IMR-90 (cell line): Measurements from ENCODE around the gene POMGNT1. TPM values are rescaled to one million over a fixed set of nuclear protein-coding genes. Genes with fewer than 3 reads are reported as not detected.

Experiments used
- ATAC-seq: fragments of 200-7000 bp; cut with Tn5 transposase; 2 replicates; pipeline ENCODE4 v1.9.1; 2020; ENCODE audit warnings: low read depth, mild to moderate bottlenecking, moderate library complexity
- BruUV-seq: library from RNA; stranded (reverse); fragments of 400-500 nt; replicated peaks from 2 replicates; lab custom pipeline; 2021; lab: Mats Ljungman, UMichigan
- CTCF ChIA-PET: fragments of 300-600 bp; formaldehyde crosslinking; extraction: SDS; loops from one replicate; lab custom pipeline; 2021; ENCODE audit warnings: antibody characterized with exemption; lab: Yijun Ruan, JAX
- POLR2A ChIA-PET: fragments of 300-600 bp; sonication (Branson Sonifier 250); formaldehyde crosslinking; loops from one replicate; lab custom pipeline; 2022; ENCODE audit warnings: antibody characterized with exemption; ENCODE audit not compliant: unreplicated experiment; lab: Charles Lee
- DNase-seq: peaks from one replicate; pipeline ENCODE4 v3.0.0; 2013
- H2AFZ ChIP-seq: replicated peaks from 2 replicates; pipeline ENCODE3; 2013; ENCODE audit warnings: low read length, mild to moderate bottlenecking; ENCODE audit not compliant: poor library complexity
- H2AK5ac ChIP-seq: 2 replicates; pipeline ENCODE4 v1.6.1; 2013; ENCODE audit warnings: low read depth, low read length, inconsistent platforms
- H2AK9ac ChIP-seq: replicated peaks from 2 replicates; pipeline ENCODE3; 2013; ENCODE audit warnings: mild to moderate bottlenecking, low read depth, low read length, moderate library complexity; ENCODE audit not compliant: poor library complexity
- H2BK120ac ChIP-seq: 2 replicates; pipeline ENCODE4 v1.6.1; 2013; ENCODE audit warnings: low read depth, low read length, inconsistent platforms
- H2BK15ac ChIP-seq: 3 replicates; pipeline ENCODE4 v1.6.1; 2013; ENCODE audit warnings: low read depth, low read length, inconsistent platforms
- H2BK20ac ChIP-seq: 2 replicates; pipeline ENCODE4 v1.6.1; 2013; ENCODE audit warnings: low read depth, mild to moderate bottlenecking, inconsistent platforms, low read length, moderate library complexity
- H2BK5ac ChIP-seq: 2 replicates; pipeline ENCODE4 v1.6.1; 2013; ENCODE audit warnings: mild to moderate bottlenecking, low read depth, low read length, inconsistent platforms; ENCODE audit not compliant: poor library complexity, severe bottlenecking
- H3K14ac ChIP-seq: replicated peaks from 2 replicates; pipeline ENCODE4 v1.6.1; 2013; ENCODE audit warnings: low read depth, low read length, inconsistent platforms
- H3K18ac ChIP-seq: 2 replicates; pipeline ENCODE4 v1.6.1; 2013; ENCODE audit warnings: low read depth, low read length, control low read depth
- H3K23ac ChIP-seq: 2 replicates; pipeline ENCODE4 v1.6.1; 2013; ENCODE audit warnings: low read depth, low read length, inconsistent platforms
- H3K27ac ChIP-seq: 2 replicates; pipeline ENCODE4 v1.5.1; 2013; ENCODE audit warnings: mild to moderate bottlenecking, control low read depth, low read length; ENCODE audit not compliant: insufficient read depth
- H3K27me3 ChIP-seq: 2 replicates; pipeline ENCODE4 v1.6.1; 2013; ENCODE audit warnings: low read length; ENCODE audit not compliant: control insufficient read depth, insufficient read depth
- H3K36me3 ChIP-seq: 2 replicates; pipeline ENCODE4 v1.6.1; 2013; ENCODE audit warnings: low read length, mixed read lengths; ENCODE audit not compliant: control insufficient read depth, insufficient read depth
- H3K4ac ChIP-seq: 2 replicates; pipeline ENCODE4 v1.6.1; 2013; ENCODE audit warnings: low read depth, low read length, inconsistent platforms
- H3K4me1 ChIP-seq: 2 replicates; pipeline ENCODE4 v1.6.1; 2013; ENCODE audit warnings: low read length, mixed read lengths; ENCODE audit not compliant: control insufficient read depth, insufficient read depth
- H3K4me2 ChIP-seq: 2 replicates; pipeline ENCODE4 v1.6.1; 2013; ENCODE audit warnings: low read depth, mild to moderate bottlenecking, control low read depth, low read length, moderate library complexity
- H3K4me3 ChIP-seq: 2 replicates; pipeline ENCODE4 v1.5.1; 2013; ENCODE audit warnings: low read depth, mild to moderate bottlenecking, control low read depth, low read length, moderate library complexity; ENCODE audit not compliant: insufficient read depth
- H3K56ac ChIP-seq: 2 replicates; pipeline ENCODE4 v1.6.1; 2013; ENCODE audit warnings: low read length, inconsistent platforms; ENCODE audit not compliant: insufficient read depth; ENCODE audit errors: extremely low read depth
- H3K79me1 ChIP-seq, 2 experiments: 2 replicates each; pipeline ENCODE4 v1.6.1; 2013; ENCODE audit warnings: low read length in 2 of 2, inconsistent platforms in 1 of 2, low read depth in 1 of 2
- H3K9ac ChIP-seq: 2 replicates; pipeline ENCODE4 v1.6.1; 2013; ENCODE audit warnings: low read depth, low read length, control low read depth
- H3K9me1 ChIP-seq: 2 replicates; pipeline ENCODE4 v1.6.1; 2013; ENCODE audit warnings: low read length, inconsistent platforms; ENCODE audit not compliant: insufficient read depth
- H3K9me3 ChIP-seq: 2 replicates; pipeline ENCODE4 v1.6.1; 2013; ENCODE audit warnings: low read length; ENCODE audit not compliant: control insufficient read depth, insufficient read depth
- H4K20me1 ChIP-seq: 2 replicates; pipeline ENCODE4 v1.6.1; 2013; ENCODE audit warnings: low read length, inconsistent platforms; ENCODE audit not compliant: insufficient read depth
- H4K5ac ChIP-seq: 2 replicates; pipeline ENCODE4 v1.6.1; 2013; ENCODE audit warnings: mild to moderate bottlenecking, low read depth, low read length, control low read depth
- H4K8ac ChIP-seq, 2 experiments: 2 replicates each; pipeline ENCODE4 v1.6.1; 2013; ENCODE audit warnings: low read depth in 2 of 2, low read length in 2 of 2, control low read depth in 1 of 2, inconsistent platforms in 1 of 2
- H4K91ac ChIP-seq: 2 replicates; pipeline ENCODE4 v1.6.1; 2013; ENCODE audit warnings: low read depth, low read length, inconsistent platforms; ENCODE audit not compliant: insufficient read depth
- BHLHE40 ChIP-seq: fragments of 150-350 bp; IDR thresholded peaks from 2 replicates; pipeline ENCODE4 v1.6.1; 2016; ENCODE audit warnings: mild to moderate bottlenecking, low read depth, low read length
- CHD1 ChIP-seq: IDR thresholded peaks from 2 replicates; pipeline ENCODE4 v1.6.1; 2012; ENCODE audit warnings: low read depth, low read length, improper control_type of control experiment
- ELK1 ChIP-seq: fragments of 150-350 bp; IDR thresholded peaks from 2 replicates; pipeline ENCODE4 v1.6.1; 2016; ENCODE audit warnings: low read depth, mild to moderate bottlenecking, low read length, moderate library complexity, borderline replicate concordance
- FOS ChIP-seq: fragments of 150-350 bp; IDR thresholded peaks from 2 replicates; pipeline ENCODE4 v1.6.1; 2016; ENCODE audit warnings: low read depth, low read length
- MAFK ChIP-seq: IDR thresholded peaks from 2 replicates; pipeline ENCODE4 v1.6.1; 2012; ENCODE audit warnings: low read depth, low read length, improper control_type of control experiment
- MXI1 ChIP-seq: IDR thresholded peaks from 2 replicates; pipeline ENCODE4 v1.6.1; 2012; ENCODE audit warnings: low read depth, mild to moderate bottlenecking, low read length, moderate library complexity, borderline replicate concordance
- RAD21 ChIP-seq: IDR thresholded peaks from 2 replicates; pipeline ENCODE4 v1.6.1; 2012; ENCODE audit warnings: low read length, improper control_type of control experiment
- SMC3 ChIP-seq: fragments of 150-350 bp; IDR thresholded peaks from 2 replicates; pipeline ENCODE4 v1.6.1; 2016; ENCODE audit warnings: low read depth, mild to moderate bottlenecking, antibody characterized with exemption, low read length, moderate library complexity
- WGBS, 2 experiments: methylation state at CpG; one replicate each; pipeline versions ENCODE4 v1.1.5 to v1.1.7; 2013; ENCODE audit warnings: missing lambda C conversion rate in 2 of 2; ENCODE audit not compliant: insufficient read length in 1 of 2; ENCODE audit errors: extremely low coverage in 2 of 2; 5-methylcytosine and 5-hydroxymethylcytosine counted together
- dilution Hi-C: fragments of 300-500 bp; cut with HindIII; formaldehyde crosslinking; loops from one replicate; pipeline ENCODE4 v1.14.3; 2018; ENCODE audit warnings: low sequenced_read_pairs; ENCODE audit not compliant: unreplicated experiment
- in situ Hi-C: fragments of 300-500 bp; cut with MboI; formaldehyde crosslinking; loops from 3 replicates; pipeline ENCODE4 v1.14.3; 2019; ENCODE audit warnings: low sequenced_read_pairs, inconsistent platforms, mixed read lengths
- intact Hi-C: fragments of 100-400 bp; cut with micrococcal nuclease; formaldehyde crosslinking; loops from 2 replicates; pipeline ENCODE4 v1.10.0; 2022
- polyA plus RNA-seq, 3 experiments: library from polyadenylated mRNA; depleted of rRNA; stranded (reverse); fragments of >200 nt; gene quantifications; 2 replicates each; pipeline ENCODE4 v1.2.3, GENCODE V29; 2012; ENCODE audit warnings: low replicate concordance in 1 of 3
- total RNA-seq: library from RNA; depleted of rRNA; stranded (reverse); fragments of >200 nt; gene quantifications from 2 replicates; pipeline ENCODE4 v1.2.3, GENCODE V29; 2012
- TF ChIP-seq, protein P1 (sequence below): conservative IDR thresholded peaks from 2 replicates; pipeline ENCODE4 v1.5.1; 2012; ENCODE audit warnings: mild to moderate bottlenecking, low read depth, low read length, improper control_type of control experiment

POMGNT1 gene
- total and polyA plus RNA-seq, 2 of the 4 experiments (the other 2 are of a cell fraction): 54.8 to 65.3 TPM

DNA sequence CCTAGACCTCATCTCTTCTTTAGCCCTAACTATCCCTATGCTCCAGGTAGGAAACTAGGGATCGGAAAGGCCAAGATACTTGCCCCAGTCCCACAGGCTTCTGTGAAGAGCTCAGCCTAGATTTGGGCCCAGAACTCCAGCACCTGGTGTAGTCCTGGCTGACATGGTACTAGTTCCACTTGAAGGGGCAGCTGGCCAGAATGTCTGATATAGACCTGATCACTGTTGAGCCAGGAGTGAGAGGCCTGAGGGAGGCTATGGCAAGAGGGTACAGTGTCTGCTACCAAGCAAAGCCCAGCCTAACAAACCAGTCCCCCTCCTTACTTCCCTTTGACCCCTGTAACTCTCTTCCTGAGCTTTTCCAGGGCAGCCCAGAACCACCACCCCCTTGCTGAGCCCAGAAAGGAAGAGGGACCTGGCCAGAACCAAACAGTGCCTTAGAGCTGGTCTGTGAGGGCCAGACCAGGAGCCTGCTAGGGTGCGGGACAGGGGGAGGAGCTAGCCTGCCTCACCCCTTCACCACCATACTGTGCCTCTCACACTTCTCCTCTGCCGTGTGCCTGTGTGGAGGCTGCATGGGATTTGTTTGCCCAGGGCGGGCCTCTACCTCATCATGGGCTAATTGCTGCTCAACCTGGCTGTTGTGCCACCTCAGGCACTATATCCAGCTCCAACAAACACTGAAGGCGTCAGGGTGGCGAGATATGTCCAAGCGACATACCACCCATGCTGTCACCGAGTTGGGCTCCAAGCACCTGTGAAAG is 10.9 kb downstream of the POMGNT1 start:
- no peak for DNase-seq

More for the DNA sequence above, 10.9 kb downstream of the POMGNT1 start:
- Histone ChIP-seq H3K27ac (no peak overlapping the region), H2BK5ac (no peak overlapping the region), H3K4ac (no peak overlapping the region), H3K9me3 (no peaks in the 10 kb centered on the region), H2AK5ac (no peak overlapping the region), H3K23ac (no peak overlapping the region), H2BK120ac (no peak overlapping the region), H3K36me3 (peaks cover 30% of the 10 kb centered on the region), H3K4me3 (no peak overlapping the region), H3K18ac (no peak overlapping the region), H3K4me1 (peaks cover 19% of the 10 kb centered on the region), H2BK15ac (no peak overlapping the region), H3K27me3 (no peaks in the 10 kb centered on the region), H2AK9ac (no peak overlapping the region), H3K56ac (no peak overlapping the region), H3K14ac (no peak overlapping the region), H4K8ac (no peak overlapping the region), H4K20me1 (peaks cover 3% of the 10 kb centered on the region; the same call in 1 of the 2 replicates), H3K9ac (no peak overlapping the region), H4K91ac (no peak overlapping the region), H3K9me1 (peaks cover 24% of the 10 kb centered on the region), H4K5ac (no peak overlapping the region), H3K79me1 (peaks cover 0 to 10% of the 10 kb centered on the region in 2 experiments; a peak in 1 of 4 replicates), H2AFZ (peak overlapping the region; percentile 17), H2BK20ac (no peak overlapping the region), H3K4me2 (no peak overlapping the region)
- POLR2A ChIA-PET: no interaction called here
- in situ Hi-C loops: no loop called here
- no peak for ATAC-seq
- TF ChIP-seq CHD1 (no peak), MXI1 (no peak), ELK1 (no peak), FOS (no peak), BHLHE40 (no peak), MAFK (no peak), RAD21 (no peak), SMC3 (no peak)
- TF ChIP-seq, protein P1, sequence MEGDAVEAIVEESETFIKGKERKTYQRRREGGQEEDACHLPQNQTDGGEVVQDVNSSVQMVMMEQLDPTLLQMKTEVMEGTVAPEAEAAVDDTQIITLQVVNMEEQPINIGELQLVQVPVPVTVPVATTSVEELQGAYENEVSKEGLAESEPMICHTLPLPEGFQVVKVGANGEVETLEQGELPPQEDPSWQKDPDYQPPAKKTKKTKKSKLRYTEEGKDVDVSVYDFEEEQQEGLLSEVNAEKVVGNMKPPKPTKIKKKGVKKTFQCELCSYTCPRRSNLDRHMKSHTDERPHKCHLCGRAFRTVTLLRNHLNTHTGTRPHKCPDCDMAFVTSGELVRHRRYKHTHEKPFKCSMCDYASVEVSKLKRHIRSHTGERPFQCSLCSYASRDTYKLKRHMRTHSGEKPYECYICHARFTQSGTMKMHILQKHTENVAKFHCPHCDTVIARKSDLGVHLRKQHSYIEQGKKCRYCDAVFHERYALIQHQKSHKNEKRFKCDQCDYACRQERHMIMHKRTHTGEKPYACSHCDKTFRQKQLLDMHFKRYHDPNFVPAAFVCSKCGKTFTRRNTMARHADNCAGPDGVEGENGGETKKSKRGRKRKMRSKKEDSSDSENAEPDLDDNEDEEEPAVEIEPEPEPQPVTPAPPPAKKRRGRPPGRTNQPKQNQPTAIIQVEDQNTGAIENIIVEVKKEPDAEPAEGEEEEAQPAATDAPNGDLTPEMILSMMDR: no peak
- intact Hi-C loops: no loop called here
- BruUV-seq: no TSS peak
- CTCF ChIA-PET: no interaction called here
- no CpG with 5 or more reads among the region's 8 CpGs for WGBS, 2 experiments
- dilution Hi-C loops: loop anchor here (25.0 kb wide), 1 partner anchor 150 kb away; no protein-coding TSS in a partner anchor
